Stromal cell of bone marrow (primary cell): ENCODE data around the gene STPG4.
"Not testable (repeated sequence)": the region's sequence is repeated elsewhere in the genome, so short reads cannot be mapped to it uniquely, and the experiment has no call there.

Experiments
- DNase-seq: peaks from one replicate; pipeline ENCODE4 v3.0.0-alpha.2; 2012; ENCODE audit warnings: low read depth

STPG4 gene

GRCh38 chr2:47155091-47155876 lies at the start of gene STPG4:
Gene STPG4 (minus strand): TSS chr2:47155308. CDS start chr2:47155251, 57 bp downstream.
- no peak for DNase-seq

DNA sequence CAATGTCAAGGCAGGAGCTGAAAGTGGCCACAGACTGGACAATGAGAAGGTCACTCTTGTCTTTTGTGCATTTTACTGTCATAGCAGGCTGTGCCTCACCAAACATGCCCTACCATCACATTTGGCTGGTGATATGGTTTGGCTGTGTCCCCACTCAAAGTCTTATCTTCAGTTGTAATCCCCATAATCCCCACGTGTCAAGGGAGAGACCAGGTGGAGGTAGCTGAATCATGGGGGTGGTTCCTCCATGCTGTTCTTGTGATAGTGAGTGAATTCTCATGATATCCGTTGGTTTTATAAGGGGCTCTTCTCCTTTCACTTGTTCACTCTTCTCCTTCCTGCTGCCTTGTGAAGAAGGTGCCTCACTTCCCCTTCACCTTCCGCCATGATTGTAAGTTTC lies 49.6 kb upstream of the STPG4 start:
- no peak for DNase-seq

DNA sequence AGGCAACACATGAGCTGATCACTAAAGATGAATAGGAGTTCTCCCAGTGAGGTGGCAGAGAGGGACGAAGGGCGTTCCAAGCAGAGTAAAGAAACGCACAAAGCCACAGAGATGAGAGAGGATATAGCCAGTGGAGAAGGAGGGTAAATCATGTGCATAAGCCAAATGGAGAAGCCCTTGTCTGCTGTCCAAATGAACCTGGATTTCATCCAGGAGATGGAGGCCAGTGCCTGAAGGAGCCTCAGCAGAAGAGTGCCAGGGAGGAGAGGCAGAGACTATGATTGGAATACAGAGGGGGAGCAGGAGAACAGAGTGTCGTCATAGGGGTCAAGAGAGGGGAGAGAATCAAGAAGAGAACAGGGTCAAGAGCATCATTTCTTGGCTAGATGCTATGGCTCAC lies 48.9 kb upstream of the STPG4 start:
- no peak for DNase-seq

DNA sequence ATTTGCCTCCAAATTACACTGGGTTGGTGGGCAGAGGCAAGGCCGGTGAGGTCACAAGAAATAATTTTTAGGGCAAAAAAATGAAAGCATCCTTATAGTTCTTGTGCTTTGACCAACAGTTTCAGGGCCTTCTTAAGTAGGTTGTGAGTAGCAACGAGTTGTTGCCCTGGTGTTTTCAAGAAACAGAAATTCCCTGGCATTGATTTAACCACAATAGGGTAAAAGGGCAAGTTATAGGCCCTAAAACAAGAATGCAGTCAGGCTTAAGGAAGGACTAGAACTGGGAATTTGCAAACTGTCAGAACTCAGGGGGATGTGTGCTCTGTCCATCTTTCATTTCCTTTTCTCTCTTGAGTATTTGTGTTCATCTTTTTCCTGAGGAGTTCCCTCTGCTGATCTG lies 46.1 kb upstream of the STPG4 start:
- peak; percentile 65 for DNase-seq

- DNase-seq: peak; percentile 74
Observed at GRCh38 chr2:47198985-47199451, 43.9 kb upstream of the STPG4 start.

DNA sequence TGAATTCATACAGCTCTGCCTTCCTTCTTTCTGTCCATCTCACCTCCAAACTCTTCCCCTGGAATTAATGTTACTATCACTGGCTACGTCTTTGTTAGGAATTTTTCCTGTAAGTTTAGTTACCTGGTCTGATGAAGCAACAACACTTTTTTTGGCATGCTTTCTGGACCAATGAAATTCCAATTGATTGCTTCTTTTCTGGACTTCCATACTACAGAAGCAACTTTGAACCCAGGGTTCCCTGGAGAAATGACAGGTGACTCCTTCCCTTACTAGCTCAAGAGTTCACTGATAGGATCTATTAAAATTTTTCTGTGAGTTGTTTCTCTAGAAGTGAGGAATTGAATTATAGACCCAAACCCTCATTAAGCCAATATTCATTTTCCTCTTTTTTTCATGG lies 41.4 kb upstream of the STPG4 start:
- no peak for DNase-seq

DNA sequence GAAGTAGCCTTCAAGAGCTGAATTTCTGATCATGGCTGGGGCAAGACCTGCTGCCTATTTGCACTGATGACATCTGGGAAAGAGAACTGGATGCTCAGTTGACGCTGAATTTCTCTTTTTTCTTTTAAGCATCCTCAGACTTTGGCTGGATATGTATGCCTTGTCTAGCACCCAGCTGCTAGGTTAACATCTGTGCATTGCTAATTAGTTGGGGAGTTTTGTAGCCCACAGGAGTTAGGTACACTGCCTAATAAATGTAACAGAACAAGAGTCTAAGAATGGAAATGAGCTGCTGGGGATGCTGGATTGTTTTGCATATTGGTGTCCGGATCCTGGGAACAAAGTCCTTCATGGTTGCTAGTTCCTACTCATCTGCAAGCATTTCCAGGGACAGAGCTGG lies 40.9 kb upstream of the STPG4 start:
- DNase-seq: no peak

- no peak for DNase-seq
Observed at GRCh38 chr2:47195148-47195547, 40.0 kb upstream of the STPG4 start.

- no peak for DNase-seq
Observed at GRCh38 chr2:47194410-47194809, 39.3 kb upstream of the STPG4 start.

GRCh38 chr2:47193607-47194006 lies 38.5 kb upstream of the STPG4 start:
- no peak for DNase-seq

GRCh38 chr2:47190188-47190881 lies 35.2 kb upstream of the STPG4 start:
- peak; percentile 58 for DNase-seq

GRCh38 chr2:47189635-47190034 lies 34.5 kb upstream of the STPG4 start:
- peak; percentile 85 for DNase-seq

GRCh38 chr2:47187069-47187468 lies 32.0 kb upstream of the STPG4 start:
- DNase-seq: no peak

GRCh38 chr2:47186351-47186750 lies 31.2 kb upstream of the STPG4 start:
- no peak for DNase-seq

- not testable (repeated sequence) for DNase-seq
Observed at GRCh38 chr2:47185098-47185497, 30.0 kb upstream of the STPG4 start.

- no peak for DNase-seq
Observed at GRCh38 chr2:47181176-47181575, 26.1 kb upstream of the STPG4 start.

DNA sequence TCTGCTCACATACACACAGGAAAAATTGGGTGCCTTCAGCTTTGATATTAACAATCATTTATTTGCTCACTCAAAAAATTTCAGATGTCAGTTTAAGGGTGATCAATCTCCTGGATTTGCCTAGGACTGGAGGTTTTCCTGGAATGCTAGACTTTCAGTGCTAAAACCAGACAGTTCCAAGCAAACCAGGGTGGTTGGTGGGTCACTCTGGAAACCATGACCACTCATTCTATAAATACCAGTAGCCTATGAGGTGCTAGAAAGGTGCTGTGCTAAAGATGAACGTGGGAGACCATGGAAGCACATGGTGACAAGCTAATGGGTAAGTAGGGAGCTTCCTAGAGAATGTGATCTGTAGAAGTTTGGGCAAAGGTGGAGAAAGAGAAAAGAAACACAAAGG lies 25.4 kb upstream of the STPG4 start:
- no peak for DNase-seq

DNA sequence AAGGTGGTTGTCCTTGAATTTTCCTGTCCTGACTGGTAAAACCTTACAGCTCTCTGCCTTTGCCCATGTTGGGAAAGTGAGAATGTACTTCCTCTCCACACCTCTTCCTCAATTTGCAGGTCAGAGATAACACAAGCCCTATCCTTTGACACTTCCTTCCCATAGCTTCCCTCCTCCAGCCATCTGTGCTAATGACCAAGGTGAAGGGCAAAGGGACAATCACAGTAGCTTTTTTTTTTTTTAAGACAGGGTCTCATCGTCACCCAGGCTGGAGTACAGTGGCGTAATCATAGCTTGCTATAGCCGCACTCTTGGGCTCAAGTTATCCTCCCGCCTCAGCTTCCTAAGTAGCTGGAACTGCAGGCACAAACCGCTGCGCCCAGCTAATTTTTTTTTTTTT lies 24.3 kb upstream of the STPG4 start:
- DNase-seq: no peak

GRCh38 chr2:47178341-47178740 lies 23.2 kb upstream of the STPG4 start:
- DNase-seq: no peak

GRCh38 chr2:47177043-47177565 lies 22.0 kb upstream of the STPG4 start:
- no peak for DNase-seq

DNA sequence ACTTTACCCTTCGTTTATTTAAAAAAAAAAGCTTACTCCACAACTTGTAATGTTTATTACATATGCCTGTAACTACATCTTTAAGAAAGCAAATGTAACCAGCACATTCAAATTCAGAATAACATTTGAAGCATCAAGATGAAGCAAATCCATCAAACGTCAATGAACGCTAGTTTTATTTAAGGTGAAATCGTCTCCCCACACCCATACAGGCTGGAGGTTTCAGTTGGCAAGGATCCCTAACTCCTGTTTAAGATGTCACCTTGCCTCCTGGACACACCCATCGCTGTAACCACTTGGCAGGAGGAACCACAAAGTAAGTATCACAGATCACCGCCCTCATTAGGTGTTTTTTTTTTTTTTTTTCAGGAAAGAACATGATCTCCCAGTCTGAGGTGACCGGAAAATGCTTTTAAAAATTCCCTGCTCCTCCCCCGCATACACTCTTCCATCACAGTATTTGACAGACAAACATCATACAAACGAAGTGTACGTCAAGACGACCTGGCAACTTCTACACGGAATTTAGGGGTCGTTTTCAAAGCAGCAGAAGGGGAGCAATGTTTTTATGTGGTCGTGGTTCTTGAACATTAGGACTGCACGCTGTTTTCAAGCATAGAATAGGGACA lies 19.7 kb upstream of the STPG4 start:
- DNase-seq: no peak

DNA sequence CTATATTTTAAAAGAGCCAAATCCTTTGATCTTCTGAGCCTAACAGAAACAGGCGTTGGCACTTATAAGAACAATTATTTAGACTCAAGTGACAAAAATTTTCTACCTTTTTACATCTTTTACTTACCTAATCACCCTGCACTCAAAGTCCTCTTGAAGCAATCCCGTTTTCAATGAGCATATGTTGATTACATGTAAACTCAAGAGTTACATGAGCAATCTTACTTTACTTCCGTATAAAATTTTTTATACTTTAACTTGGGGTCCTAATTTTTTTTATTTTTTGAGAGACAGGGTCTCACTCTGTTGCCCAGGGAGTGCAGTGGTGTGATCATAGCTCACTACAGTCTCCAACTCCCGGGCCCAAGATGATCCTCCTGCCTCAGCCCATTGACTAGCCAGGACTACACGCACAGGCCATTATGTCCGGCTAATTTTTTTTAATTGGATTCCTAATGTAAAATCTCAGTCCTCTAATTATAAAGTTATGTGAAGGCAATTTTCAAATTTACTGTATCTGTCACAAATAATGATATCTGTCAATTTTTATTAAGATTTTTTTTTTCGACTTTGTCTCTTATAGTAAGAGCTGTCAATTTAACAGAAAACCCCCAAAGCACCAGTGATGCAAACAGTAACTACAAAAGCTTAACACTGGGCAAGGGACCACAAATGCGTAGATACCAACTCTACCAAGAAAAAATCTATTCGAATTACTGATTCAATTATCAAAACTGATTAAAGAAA lies 19.1 kb upstream of the STPG4 start:
- DNase-seq: no peak
